ENCODE results near the gene NPHP4. TPM values are rescaled to one million over a fixed set of nuclear protein-coding genes. Genes with fewer than 3 reads are reported as not detected.

NPHP4 gene
- total RNA-seq, 2 experiments from 2014 or later, result 6.2 to 7.7 TPM

DNA sequence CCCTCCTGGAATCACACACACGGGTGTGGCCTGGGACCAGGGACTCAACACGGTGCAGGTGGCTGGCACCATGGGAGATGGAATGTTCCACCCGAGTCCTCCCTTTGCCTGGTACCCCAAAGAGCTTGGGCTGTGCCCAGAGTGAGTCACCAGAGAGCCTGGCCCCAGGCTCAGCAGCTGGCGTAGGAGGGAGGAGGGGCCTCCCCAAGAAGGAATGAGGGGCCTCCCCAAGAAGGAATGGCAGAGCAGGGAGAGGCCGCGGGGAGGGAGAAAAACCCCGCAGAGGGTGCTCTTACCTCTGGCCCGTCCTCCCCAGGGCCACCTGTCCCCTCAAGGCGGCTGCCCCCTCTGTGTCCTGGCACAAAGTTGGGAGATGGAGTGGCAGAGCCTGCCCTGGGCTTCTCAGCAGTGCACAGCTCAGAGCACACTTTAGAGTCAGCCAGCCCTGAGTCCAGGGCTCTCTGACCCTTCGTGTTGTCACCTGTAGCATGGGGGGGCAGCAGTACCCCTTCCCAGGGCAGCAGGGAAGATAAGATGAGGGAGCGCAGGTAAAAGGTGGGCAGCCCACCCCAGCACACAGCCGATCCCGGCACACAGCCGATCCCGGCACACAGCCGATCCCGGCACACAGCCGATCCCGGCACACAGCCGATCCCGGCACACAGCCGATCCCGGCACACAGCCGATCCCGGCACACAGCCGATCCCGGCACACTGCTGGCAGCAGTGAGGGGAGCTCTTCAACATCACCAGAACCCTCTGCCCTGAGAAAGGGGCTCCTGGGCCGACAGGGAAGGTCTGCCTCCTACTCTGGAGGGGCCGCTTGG, 33.3 kb upstream of the NPHP4 start:
- ChIA-PET POLR2A (interaction anchor here (0.6 to 6.5 kb wide), 7 partner anchors 12 to 355 kb away, joined by 3 to 92 read pairs (median 3); partner anchors contain the start of gene NPHP4), CTCF (interaction anchor here (1.0 to 1.3 kb wide), 4 partner anchors 9 to 323 kb away, joined by 3 to 6 read pairs (median 4); no protein-coding TSS in a partner anchor)
- H3K36me3 Mint-ChIP-seq (ENCODE audit: low read depth), result peaks cover 25% of the 10 kb centered on the region
- no peaks in the 10 kb centered on the region for H3K27me3 Mint-ChIP-seq
- ATAC-seq (ENCODE audit: poor library complexity) (no peak), DNase-seq (peak in 3 of 14 experiments; percentile 20 to 47 (median 39))
- Histone ChIP-seq H3K4me1 (ENCODE audit: insufficient read depth, low read length) (peaks cover 54% of the 10 kb centered on the region), H3K27ac (ENCODE audit: low read depth in 1 of 2, low read length in 2 of 2) (peak overlapping the region; percentile 86 to 95), H3K4me3 (ENCODE audit: low read length) (peak overlapping the region; percentile 68), H3K9me3 (ENCODE audit: control insufficient read depth in 1 of 2, insufficient read depth in 1 of 2, low read length in 2 of 2) (no peaks in the 10 kb centered on the region), H3K36me3 (ENCODE audit: insufficient read depth, low read length) (peaks cover 19% of the 10 kb centered on the region), H3K27me3 (ENCODE audit: control insufficient read depth in 1 of 2, insufficient read depth in 2 of 2, low read length in 2 of 2) (no peaks in the 10 kb centered on the region)
- no peaks in the 10 kb centered on the region for H3K9me3 Mint-ChIP-seq
- intact Hi-C loops (cut with DNase I, micrococcal nuclease), result loop anchor here in 1 of 2 experiments (1.0 to 10.0 kb wide), 3 partner anchors 33 to 209 kb away; partner anchors contain the start of genes ICMT, NPHP4 and RNF207
- H3K4me3 Mint-ChIP-seq, result peak overlapping the region; percentile 83
- no peak for TF ChIP-seq CTCF (IDR thresholded peaks at IDR 0.05)
- H3K4me1 Mint-ChIP-seq (ENCODE audit: low read depth), result peaks cover 39% of the 10 kb centered on the region
- H3K27ac Mint-ChIP-seq, result peak overlapping the region; percentile 92

GRCh38 chr1:6024376-6024775, 32.2 kb upstream of the NPHP4 start:
- Histone ChIP-seq H3K36me3 (ENCODE audit: insufficient read depth, low read length) (peaks cover 8% of the 10 kb centered on the region), H3K4me1 (ENCODE audit: insufficient read depth, low read length) (peaks cover 43% of the 10 kb centered on the region), H3K27me3 (ENCODE audit: control insufficient read depth in 1 of 2, insufficient read depth in 2 of 2, low read length in 2 of 2) (no peaks in the 10 kb centered on the region), H3K4me3 (ENCODE audit: low read length) (no peak overlapping the region), H3K27ac (ENCODE audit: low read depth in 1 of 2, low read length in 2 of 2) (no peak overlapping the region), H3K9me3 (ENCODE audit: control insufficient read depth in 1 of 2, insufficient read depth in 1 of 2, low read length in 2 of 2) (no peaks in the 10 kb centered on the region)
- H3K4me3 Mint-ChIP-seq, result no peak overlapping the region
- H3K9me3 Mint-ChIP-seq, result no peaks in the 10 kb centered on the region
- no peaks in the 10 kb centered on the region for H3K27me3 Mint-ChIP-seq
- peaks cover 18% of the 10 kb centered on the region for H3K36me3 Mint-ChIP-seq (ENCODE audit: low read depth)
- POLR2A ChIA-PET, result interaction anchor here (6.5 kb wide), 1 partner anchor 30 kb away, joined by 92 read pairs; the partner anchor contains the start of gene NPHP4
- intact Hi-C loops (cut with DNase I, micrococcal nuclease), result loop anchor here in 1 of 2 experiments (10.0 kb wide), 2 partner anchors 180 to 210 kb away; partner anchors contain the start of genes ICMT and RNF207
- CTCF ChIA-PET, result no interaction called here
- ATAC-seq (ENCODE audit: poor library complexity) (no peak), DNase-seq (no peak)
- peak overlapping the region; percentile 92 for H3K27ac Mint-ChIP-seq
- TF ChIP-seq CTCF (IDR thresholded peaks at IDR 0.05), result no peak
- H3K4me1 Mint-ChIP-seq (ENCODE audit: low read depth), result peaks cover 28% of the 10 kb centered on the region

DNA sequence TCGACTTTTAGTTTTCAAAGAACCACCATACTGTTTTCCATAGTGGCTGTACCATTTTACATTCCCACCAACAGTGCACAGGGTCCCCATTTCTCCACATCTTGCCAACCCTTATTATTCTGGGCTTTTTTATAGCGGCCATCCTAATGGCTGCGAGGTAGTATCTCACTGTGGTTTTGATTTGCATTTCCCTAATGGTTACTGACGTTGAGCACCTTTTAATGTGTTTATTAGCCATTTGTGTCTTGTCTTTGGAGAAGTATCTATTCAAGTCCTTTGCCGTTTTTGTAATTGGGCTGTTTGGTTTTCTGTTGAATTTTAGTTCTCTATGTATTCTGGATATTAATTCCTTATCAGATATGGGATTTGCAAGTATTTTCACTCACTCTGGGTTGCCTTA, 31.1 kb upstream of the NPHP4 start:
- POLR2A ChIA-PET, result no interaction called here
- intact Hi-C loops (cut with DNase I, micrococcal nuclease), result loop anchor here in 1 of 2 experiments (10.0 kb wide), 2 partner anchors 181 to 211 kb away; partner anchors contain the start of genes ICMT and RNF207

More for the DNA sequence above, 31.1 kb upstream of the NPHP4 start:
- no peak for DNase-seq
- Mint-ChIP-seq H3K4me3 (no peak overlapping the region), H3K36me3 (ENCODE audit: low read depth) (peaks cover 12% of the 10 kb centered on the region), H3K27ac (no peak overlapping the region), H3K9me3 (no peaks in the 10 kb centered on the region), H3K27me3 (no peaks in the 10 kb centered on the region), H3K4me1 (ENCODE audit: low read depth) (peaks cover 21% of the 10 kb centered on the region)
- H3K9me3 ChIP-seq (ENCODE audit: control insufficient read depth in 1 of 2, insufficient read depth in 1 of 2, low read length in 2 of 2), result no peaks in the 10 kb centered on the region
- H3K4me1 ChIP-seq (ENCODE audit: insufficient read depth, low read length), result peaks cover 33% of the 10 kb centered on the region
- no peaks in the 10 kb centered on the region for H3K27me3 ChIP-seq (ENCODE audit: control insufficient read depth in 1 of 2, insufficient read depth in 2 of 2, low read length in 2 of 2)
- CTCF ChIA-PET, result no interaction called here
- TF ChIP-seq CTCF (IDR thresholded peaks at IDR 0.05), result no peak
- H3K36me3 ChIP-seq (ENCODE audit: insufficient read depth, low read length), result no peaks in the 10 kb centered on the region
- H3K27ac ChIP-seq (ENCODE audit: low read depth in 1 of 2, low read length in 2 of 2), result no peak overlapping the region
- H3K4me3 ChIP-seq (ENCODE audit: low read length), result no peak overlapping the region
- no peak for ATAC-seq (ENCODE audit: poor library complexity)

Data from CD4-positive, alpha-beta T cell (primary cell).